OCI-LY1 (cell line): ENCODE results near the gene SUV39H1.

Experiments
- EZH2 ChIP-seq: fragments of 200-600 bp; sonication (generic), shearing (Covaris generic); IDR thresholded peaks from 2 replicates; pipeline ENCODE4 v1.8.0; 2017; ENCODE audit warnings: borderline replicate concordance, mixed run types, mild to moderate bottlenecking, antibody characterized with exemption, low read length, moderate library complexity, mixed read lengths
- TF ChIP-seq, protein P1 (sequence below): fragments of 200-600 bp; sonication (generic), shearing (Covaris generic); IDR thresholded peaks from 2 replicates; pipeline ENCODE4 v1.5.1; 2017; ENCODE audit warnings: mild to moderate bottlenecking, antibody characterized with exemption, low read length, moderate library complexity, mixed read lengths

DNA sequence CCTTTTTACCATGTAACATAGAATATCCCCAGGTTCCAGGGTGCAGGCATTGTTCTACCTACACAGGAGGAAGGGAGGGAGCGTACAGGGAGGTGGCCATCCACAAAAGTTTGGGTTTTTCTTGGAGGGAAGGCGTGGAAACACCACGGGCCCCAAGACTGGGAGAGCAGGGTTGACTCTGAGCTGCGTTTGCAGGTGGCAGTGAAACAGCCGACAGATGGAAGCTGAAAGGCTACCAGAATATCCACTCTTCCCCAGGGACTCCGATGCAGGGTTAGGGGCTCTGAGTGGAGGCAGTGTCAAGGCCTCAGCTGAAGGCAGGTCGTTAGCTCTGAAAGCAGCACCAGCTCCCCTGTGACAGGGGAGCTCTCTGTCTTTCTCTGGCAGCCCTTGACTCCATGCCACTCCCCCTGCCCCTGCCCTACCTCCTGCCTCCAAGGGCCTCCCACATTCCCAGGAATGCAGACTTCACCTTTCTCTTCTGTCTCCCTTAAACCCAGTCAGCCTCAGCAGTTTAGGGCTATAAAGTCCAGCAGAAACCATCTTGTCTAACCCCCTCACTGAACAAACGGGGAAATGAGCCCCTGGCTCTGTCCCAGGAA is 51.0 kb downstream of the SUV39H1 start:
- TF ChIP-seq, protein P1, sequence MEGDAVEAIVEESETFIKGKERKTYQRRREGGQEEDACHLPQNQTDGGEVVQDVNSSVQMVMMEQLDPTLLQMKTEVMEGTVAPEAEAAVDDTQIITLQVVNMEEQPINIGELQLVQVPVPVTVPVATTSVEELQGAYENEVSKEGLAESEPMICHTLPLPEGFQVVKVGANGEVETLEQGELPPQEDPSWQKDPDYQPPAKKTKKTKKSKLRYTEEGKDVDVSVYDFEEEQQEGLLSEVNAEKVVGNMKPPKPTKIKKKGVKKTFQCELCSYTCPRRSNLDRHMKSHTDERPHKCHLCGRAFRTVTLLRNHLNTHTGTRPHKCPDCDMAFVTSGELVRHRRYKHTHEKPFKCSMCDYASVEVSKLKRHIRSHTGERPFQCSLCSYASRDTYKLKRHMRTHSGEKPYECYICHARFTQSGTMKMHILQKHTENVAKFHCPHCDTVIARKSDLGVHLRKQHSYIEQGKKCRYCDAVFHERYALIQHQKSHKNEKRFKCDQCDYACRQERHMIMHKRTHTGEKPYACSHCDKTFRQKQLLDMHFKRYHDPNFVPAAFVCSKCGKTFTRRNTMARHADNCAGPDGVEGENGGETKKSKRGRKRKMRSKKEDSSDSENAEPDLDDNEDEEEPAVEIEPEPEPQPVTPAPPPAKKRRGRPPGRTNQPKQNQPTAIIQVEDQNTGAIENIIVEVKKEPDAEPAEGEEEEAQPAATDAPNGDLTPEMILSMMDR, result no peak
- TF ChIP-seq EZH2, result no peak
